K562 (cell line): ENCODE data around the gene ZNF235. TPM values are rescaled to one million over a fixed set of nuclear protein-coding genes. Genes with fewer than 3 reads are reported as not detected.

Experiments
- E2F5 ChIP-seq: sonication (generic); formaldehyde crosslinking; IDR thresholded peaks from 2 replicates; pipeline ENCODE4 v1.8.0; 2022; ENCODE audit warnings: mild to moderate bottlenecking, missing genetic modification reagents
- GABPA ChIP-seq: fragments of 200-800 bp; sonication (Bioruptor generic); conservative IDR thresholded peaks from 2 replicates; pipeline ENCODE4 v1.6.1; 2016; ENCODE audit warnings: low read depth, missing genetic modification characterization, missing compliant biosample characterization
- TCF7 ChIP-seq: sonication (generic); IDR thresholded peaks from 2 replicates; pipeline ENCODE4 v1.6.1; 2016; ENCODE audit warnings: antibody characterized with exemption, borderline replicate concordance
- THRB ChIP-seq: fragments of 450-650 bp; formaldehyde crosslinking; conservative IDR thresholded peaks from 2 replicates; pipeline ENCODE4 v1.4.0; 2022; ENCODE audit warnings: mild to moderate bottlenecking, missing genetic modification characterization
- TOE1 ChIP-seq, 2 experiments: fragments of 450-650 bp in 1 of 2; sonication (generic) in 1 of 2; formaldehyde crosslinking in 1 of 2; IDR thresholded peaks; 2 replicates each; pipeline versions ENCODE4 v1.7.1 to v1.8.0; 2016 to 2022; ENCODE audit warnings: borderline replicate concordance in 2 of 2, mild to moderate bottlenecking in 2 of 2, antibody characterized with exemption in 1 of 2, inconsistent platforms in 1 of 2, low read depth in 1 of 2, missing genetic modification reagents in 1 of 2, moderate library complexity in 1 of 2
- U2AF2 ChIP-seq: fragments of 200-400 bp; formaldehyde crosslinking; optimal IDR thresholded peaks from 2 replicates; pipeline ENCODE3; 2017; ENCODE audit warnings: low read depth, mild to moderate bottlenecking, low read length
- VEZF1 ChIP-seq: fragments of 200-800 bp; sonication (Bioruptor generic); IDR thresholded peaks from 2 replicates; pipeline ENCODE4 v1.6.1; 2017; ENCODE audit warnings: missing genetic modification characterization, missing compliant biosample characterization
- ZC3H8 ChIP-seq: fragments of 450-650 bp; IDR thresholded peaks from 2 replicates; pipeline ENCODE4 v1.6.1; 2017
- ZNF124 ChIP-seq: sonication (generic); formaldehyde crosslinking; IDR thresholded peaks from 2 replicates; pipeline ENCODE4 v1.8.1; 2022; ENCODE audit warnings: missing genetic modification reagents
- ZNF778 ChIP-seq: fragments of 450-650 bp; formaldehyde crosslinking; IDR thresholded peaks from 2 replicates; pipeline ENCODE4 v1.4.0; 2020; ENCODE audit warnings: mild to moderate bottlenecking, moderate library complexity
- polyA plus RNA-seq, 8 experiments: library from polyadenylated mRNA; depleted of rRNA in 4 of 8; stranded (reverse) in 5 of 8; unstranded in 3 of 8; fragments of >200 nt; fragmentation: Nextera tagmentation in 2 of 8; fragmentation: Illumina TruSeq in 1 of 8; extraction: Ambion mirVana in 2 of 8; extraction: Trizol in 1 of 8; gene quantifications; 2 replicates each; pipeline versions ENCODE4 v1.2.1 to v1.2.3, GENCODE V29; 2011 to 2014; ENCODE audit warnings: inconsistent platforms in 1 of 8, missing spikeins in 1 of 8
- total RNA-seq, 7 experiments: library from RNA; depleted of rRNA in 6 of 7; stranded (reverse); fragments of >200 nt in 6 of 7; fragmentation: Illumina TruSeq in 2 of 7; extraction: Trizol in 2 of 7; gene quantifications; 2 replicates each; pipeline versions ENCODE4 v1.2.1 to v1.2.3, GENCODE V29; 2011 to 2021; ENCODE audit warnings: low replicate concordance in 1 of 7

ZNF235 gene
- total and polyA plus RNA-seq, 9 of the 15 experiments (the other 6 are each of a cell fraction or from before 2014, with no cell fraction given) = 0.68 to 2.9 (median 1.3) TPM

- TF ChIP-seq THRB (CRISPR knock-in tag) (no peak), TCF7 (no peak), ZC3H8 (no peak), E2F5 (CRISPR knock-in tag) (no peak), VEZF1 (CRISPR knock-in tag) (no peak), ZNF778 (CRISPR knock-in tag) (no peak), U2AF2 (no peak), TOE1 (IDR thresholded peaks at IDR 0.05; ENCODE audit: borderline replicate concordance) (no peak), TOE1 (CRISPR knock-in tag; IDR thresholded peaks at IDR 0.05; ENCODE audit: borderline replicate concordance, low read depth) (no peak), ZNF124 (CRISPR knock-in tag) (no peak), GABPA (tag) (no peak)
- TF ChIP-seq, all 486 proteins: peak for 0
Observed at GRCh38 chr19:44332145-44332544, 27.3 kb upstream of the ZNF235 start (continued).
